Measurements from ENCODE around the gene CCDC121.
A peak's percentile ranks its signal among the peaks of the same experiment; 100 is the strongest.

The CCDC121 gene

GRCh38 chr2:27588308-27588707 lies 40.5 kb downstream of the CCDC121 start:
- Histone ChIP-seq H3K4me3 (ENCODE audit: insufficient read length, low read depth) (no peak overlapping the region), H3K36me3 (ENCODE audit: insufficient read depth, insufficient read length, low read length) (no peaks in the 10 kb centered on the region), H3K27me3 (ENCODE audit: insufficient read depth, insufficient read length) (no peaks in the 10 kb centered on the region), H3K9me3 (ENCODE audit: insufficient read depth, low read length) (peaks cover 43% of the 10 kb centered on the region), H3K4me1 (ENCODE audit: insufficient read depth, insufficient read length) (no peaks in the 10 kb centered on the region), H3K9ac (ENCODE audit: insufficient read length, low read depth) (no peak overlapping the region)
- no peak for TF ChIP-seq ZNF274 (IDR thresholded peaks at IDR 0.05; ENCODE audit: low read depth, low read length)
- TF ChIP-seq YY1 (IDR thresholded peaks at IDR 0.05; ENCODE audit: insufficient read depth, insufficient read length): no peak
- TF ChIP-seq SUZ12 (IDR thresholded peaks at IDR 0.05; ENCODE audit: extremely low read depth, insufficient read depth, insufficient read length): no peak
- DNase-seq (ENCODE audit: low read depth, low spot score): no peak

- H3K4me1 ChIP-seq (ENCODE audit: insufficient read depth, insufficient read length): no peaks in the 10 kb centered on the region
Measured at GRCh38 chr2:27587025-27587424, 41.8 kb downstream of the CCDC121 start.

GRCh38 chr2:27584597-27584996 lies 44.2 kb downstream of the CCDC121 start:
- Histone ChIP-seq H3K4me1 (ENCODE audit: insufficient read depth, insufficient read length) (no peaks in the 10 kb centered on the region), H3K9me3 (ENCODE audit: insufficient read depth, low read length) (peaks cover 19% of the 10 kb centered on the region), H3K27me3 (ENCODE audit: insufficient read depth, insufficient read length) (no peaks in the 10 kb centered on the region), H3K4me3 (ENCODE audit: insufficient read length, low read depth) (no peak overlapping the region), H3K9ac (ENCODE audit: insufficient read length, low read depth) (no peak overlapping the region), H3K36me3 (ENCODE audit: insufficient read depth, insufficient read length, low read length) (no peaks in the 10 kb centered on the region)
- no peak for DNase-seq (ENCODE audit: low read depth, low spot score)
- TF ChIP-seq ZNF274 (IDR thresholded peaks at IDR 0.05; ENCODE audit: low read depth, low read length): no peak
- TF ChIP-seq YY1 (IDR thresholded peaks at IDR 0.05; ENCODE audit: insufficient read depth, insufficient read length): no peak
- no peak for TF ChIP-seq SUZ12 (IDR thresholded peaks at IDR 0.05; ENCODE audit: extremely low read depth, insufficient read depth, insufficient read length)

More at GRCh38 chr2:27587025-27587424, 41.8 kb downstream of the CCDC121 start:
- Histone ChIP-seq H3K9ac (ENCODE audit: insufficient read length, low read depth) (no peak overlapping the region), H3K9me3 (ENCODE audit: insufficient read depth, low read length) (peaks cover 35% of the 10 kb centered on the region), H3K4me3 (ENCODE audit: insufficient read length, low read depth) (no peak overlapping the region), H3K27me3 (ENCODE audit: insufficient read depth, insufficient read length) (no peaks in the 10 kb centered on the region), H3K36me3 (ENCODE audit: insufficient read depth, insufficient read length, low read length) (no peaks in the 10 kb centered on the region)
- DNase-seq (ENCODE audit: low read depth, low spot score): no peak
- TF ChIP-seq ZNF274 (IDR thresholded peaks at IDR 0.05; ENCODE audit: low read depth, low read length) (no peak), SUZ12 (IDR thresholded peaks at IDR 0.05; ENCODE audit: extremely low read depth, insufficient read depth, insufficient read length) (no peak)

DNA sequence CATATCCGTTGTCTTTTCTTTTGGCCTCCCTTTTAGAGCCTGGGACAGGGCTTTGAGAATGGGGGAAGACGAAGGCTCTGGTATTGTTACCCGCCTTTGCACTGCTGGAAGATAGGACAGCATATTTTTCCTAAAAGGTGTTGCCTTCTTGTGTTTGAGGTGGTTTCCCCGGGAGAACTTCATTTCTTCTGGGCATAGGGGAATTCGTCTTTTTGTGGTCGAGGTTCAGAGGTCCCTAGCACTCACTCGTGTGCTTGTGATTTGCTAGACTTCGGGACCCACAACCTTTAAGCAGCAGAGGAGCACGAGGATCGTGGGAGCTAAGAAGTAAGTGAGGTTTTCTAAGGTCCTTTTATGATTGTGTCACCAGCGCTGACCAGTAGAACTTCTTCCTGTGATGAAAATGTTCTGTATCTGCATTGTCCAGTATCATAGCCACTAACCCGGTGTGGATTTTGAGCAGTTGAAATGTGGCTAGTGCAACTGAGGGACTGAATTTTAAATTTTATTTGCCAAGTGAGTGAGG lies 45.4 kb downstream of the CCDC121 start:
- DNase-seq (ENCODE audit: low read depth, low spot score): no peak
- peak overlapping the region; percentile 76 for H3K4me3 ChIP-seq (ENCODE audit: insufficient read length, low read depth)
- H3K9me3 ChIP-seq (ENCODE audit: insufficient read depth, low read length): peaks cover 15% of the 10 kb centered on the region
- no peaks in the 10 kb centered on the region for H3K27me3 ChIP-seq (ENCODE audit: insufficient read depth, insufficient read length)
- TF ChIP-seq SUZ12 (IDR thresholded peaks at IDR 0.05; ENCODE audit: extremely low read depth, insufficient read depth, insufficient read length): no peak
- no peak for TF ChIP-seq ZNF274 (IDR thresholded peaks at IDR 0.05; ENCODE audit: low read depth, low read length)
- TF ChIP-seq YY1 (IDR thresholded peaks at IDR 0.05; ENCODE audit: insufficient read depth, insufficient read length): no peak
- peak overlapping the region; percentile 39 for H3K9ac ChIP-seq (ENCODE audit: insufficient read length, low read depth)
- H3K36me3 ChIP-seq (ENCODE audit: insufficient read depth, insufficient read length, low read length): no peaks in the 10 kb centered on the region
- H3K4me1 ChIP-seq (ENCODE audit: insufficient read depth, insufficient read length): no peaks in the 10 kb centered on the region

- H3K4me1 ChIP-seq (ENCODE audit: insufficient read depth, insufficient read length): no peaks in the 10 kb centered on the region
- peaks cover 12% of the 10 kb centered on the region for H3K9me3 ChIP-seq (ENCODE audit: insufficient read depth, low read length)
- no peaks in the 10 kb centered on the region for H3K36me3 ChIP-seq (ENCODE audit: insufficient read depth, insufficient read length, low read length)
- DNase-seq (ENCODE audit: low read depth, low spot score): peak; percentile 90
- peak within 1 kb of the TSS; percentile 39 for H3K9ac ChIP-seq (ENCODE audit: insufficient read length, low read depth)
- TF ChIP-seq SUZ12 (IDR thresholded peaks at IDR 0.05; ENCODE audit: extremely low read depth, insufficient read depth, insufficient read length) (no peak), YY1 (IDR thresholded peaks at IDR 0.05; ENCODE audit: insufficient read depth, insufficient read length) (no peak), ZNF274 (IDR thresholded peaks at IDR 0.05; ENCODE audit: low read depth, low read length) (no peak)
- no peaks in the 10 kb centered on the region for H3K27me3 ChIP-seq (ENCODE audit: insufficient read depth, insufficient read length)
- H3K4me3 ChIP-seq (ENCODE audit: insufficient read length, low read depth): peak within 1 kb of the TSS; percentile 76
Measured at GRCh38 chr2:27582695-27583389, 46.0 kb downstream of the CCDC121 start, which contains the start of gene ZNF512. Gene ZNF512 (plus strand): TSS chr2:27583042. CDS start chr2:27583113, 71 bp downstream.

DNA sequence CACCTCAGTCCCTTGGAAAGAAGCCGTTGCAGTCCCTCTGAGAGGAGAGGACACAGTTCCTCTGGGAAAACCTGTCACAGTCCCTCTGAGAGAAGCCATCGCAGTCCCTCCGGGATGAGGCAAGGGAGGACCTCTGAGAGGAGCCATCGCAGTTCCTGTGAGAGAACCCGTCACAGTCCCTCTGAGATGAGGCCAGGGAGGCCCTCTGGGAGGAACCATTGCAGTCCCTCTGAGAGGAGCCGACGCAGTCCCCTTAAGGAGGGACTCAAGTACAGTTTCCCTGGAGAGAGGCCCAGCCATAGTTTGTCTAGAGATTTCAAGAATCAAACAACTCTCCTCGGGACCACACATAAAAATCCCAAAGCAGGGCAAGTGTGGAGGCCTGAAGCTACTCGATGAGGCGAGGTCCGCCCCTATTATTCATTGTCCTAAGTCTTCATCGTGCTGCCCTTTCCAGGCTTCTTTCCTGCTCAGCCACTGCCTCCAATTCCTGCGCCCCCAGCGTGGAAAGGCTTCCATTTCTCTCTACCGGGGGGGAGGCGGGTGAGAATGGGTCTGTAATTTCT lies 46.6 kb downstream of the CCDC121 start:
- no peaks in the 10 kb centered on the region for H3K27me3 ChIP-seq (ENCODE audit: insufficient read depth, insufficient read length)
- DNase-seq (ENCODE audit: low read depth, low spot score): no peak
- H3K4me3 ChIP-seq (ENCODE audit: insufficient read length, low read depth): peak overlapping the region; percentile 76
- no peaks in the 10 kb centered on the region for H3K36me3 ChIP-seq (ENCODE audit: insufficient read depth, insufficient read length, low read length)
- H3K9me3 ChIP-seq (ENCODE audit: insufficient read depth, low read length): peaks cover 12% of the 10 kb centered on the region
- TF ChIP-seq YY1 (IDR thresholded peaks at IDR 0.05; ENCODE audit: insufficient read depth, insufficient read length): no peak
- TF ChIP-seq SUZ12 (IDR thresholded peaks at IDR 0.05; ENCODE audit: extremely low read depth, insufficient read depth, insufficient read length): no peak
- no peak for TF ChIP-seq ZNF274 (IDR thresholded peaks at IDR 0.05; ENCODE audit: low read depth, low read length)
- H3K9ac ChIP-seq (ENCODE audit: insufficient read length, low read depth): peak overlapping the region; percentile 28
- H3K4me1 ChIP-seq (ENCODE audit: insufficient read depth, insufficient read length): no peaks in the 10 kb centered on the region

DNA sequence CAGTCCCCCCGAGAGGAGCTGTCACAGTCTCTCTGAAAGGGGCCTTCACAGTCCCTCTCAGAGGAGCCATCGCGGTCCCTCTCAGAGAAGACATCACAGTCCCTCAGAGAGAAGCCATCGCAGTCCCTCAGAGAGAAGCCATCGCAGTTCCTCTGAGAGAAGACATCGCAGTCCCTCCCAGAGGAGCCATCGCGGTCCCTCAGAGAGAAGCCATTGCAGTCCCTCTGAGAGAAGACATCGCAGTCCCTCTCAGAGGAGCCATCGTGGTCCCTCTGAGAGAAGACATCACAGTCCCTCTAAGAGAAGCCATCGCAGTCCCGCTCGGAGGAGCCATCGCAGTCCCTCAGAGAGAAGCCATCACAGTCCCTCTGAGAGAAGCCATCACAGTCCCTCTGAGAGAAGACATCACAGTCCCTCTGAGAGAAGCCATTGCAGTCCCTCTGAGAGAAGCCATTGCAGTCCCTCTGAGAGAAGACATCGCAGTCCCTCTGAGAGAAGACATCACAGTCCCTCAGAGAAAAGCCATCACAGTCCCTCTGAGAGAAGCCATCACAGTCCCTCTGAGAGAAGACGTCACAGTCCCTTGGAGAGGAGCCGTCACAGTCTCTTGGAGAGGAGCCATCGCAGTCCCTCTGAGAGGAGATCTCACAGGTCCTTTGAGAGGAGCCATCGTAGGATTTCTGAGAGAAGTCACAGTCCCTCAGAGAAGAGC lies 47.2 kb downstream of the CCDC121 start:
- H3K4me3 ChIP-seq (ENCODE audit: insufficient read length, low read depth): no peak overlapping the region
- H3K36me3 ChIP-seq (ENCODE audit: insufficient read depth, insufficient read length, low read length): no peaks in the 10 kb centered on the region
- H3K9ac ChIP-seq (ENCODE audit: insufficient read length, low read depth): no peak overlapping the region
- DNase-seq (ENCODE audit: low read depth, low spot score): no peak
- peaks cover 12% of the 10 kb centered on the region for H3K9me3 ChIP-seq (ENCODE audit: insufficient read depth, low read length)
- no peaks in the 10 kb centered on the region for H3K27me3 ChIP-seq (ENCODE audit: insufficient read depth, insufficient read length)
- TF ChIP-seq SUZ12 (IDR thresholded peaks at IDR 0.05; ENCODE audit: extremely low read depth, insufficient read depth, insufficient read length): no peak
- TF ChIP-seq YY1 (IDR thresholded peaks at IDR 0.05; ENCODE audit: insufficient read depth, insufficient read length): no peak
- no peak for TF ChIP-seq ZNF274 (IDR thresholded peaks at IDR 0.05; ENCODE audit: low read depth, low read length)
- no peaks in the 10 kb centered on the region for H3K4me1 ChIP-seq (ENCODE audit: insufficient read depth, insufficient read length)
